H9 (cell line): ENCODE results near the gene RAD51D. TPM values are rescaled to one million over a fixed set of nuclear protein-coding genes. Genes with fewer than 3 reads are reported as not detected.

Source experiments
- DNase-seq: peaks from one replicate; pipeline ENCODE4 v3.0.0-alpha.2; 2017
- H2AFZ ChIP-seq: one replicate; pipeline ENCODE4 v1.6.1; 2013; ENCODE audit warnings: mild to moderate bottlenecking, low read length, control low read depth, moderate library complexity
- H2AK5ac ChIP-seq: 2 replicates; pipeline ENCODE4 v1.6.1; 2013; ENCODE audit warnings: low read length, control low read depth, mixed read lengths; ENCODE audit not compliant: insufficient read length
- H2BK120ac ChIP-seq: one replicate; pipeline ENCODE4 v1.6.1; 2013; ENCODE audit warnings: low read depth, mild to moderate bottlenecking, low read length, control low read depth, inconsistent platforms; ENCODE audit not compliant: poor library complexity, severe bottlenecking
- H2BK12ac ChIP-seq: 2 replicates; pipeline ENCODE4 v1.6.1; 2013; ENCODE audit warnings: low read length, control low read depth, mixed read lengths, low read depth; ENCODE audit not compliant: insufficient read length
- H2BK15ac ChIP-seq: 2 replicates; pipeline ENCODE4 v1.6.1; 2013; ENCODE audit warnings: low read depth, low read length, control low read depth
- H2BK20ac ChIP-seq: one replicate; pipeline ENCODE4 v1.6.1; 2013; ENCODE audit warnings: low read depth, mild to moderate bottlenecking, low read length, control low read depth, inconsistent platforms; ENCODE audit not compliant: poor library complexity, severe bottlenecking
- H2BK5ac ChIP-seq: 2 replicates; pipeline ENCODE4 v1.6.1; 2013; ENCODE audit warnings: low read length, control low read depth, mixed read lengths; ENCODE audit not compliant: insufficient read length
- H3K14ac ChIP-seq: 2 replicates; pipeline ENCODE4 v1.6.1; 2013; ENCODE audit warnings: low read length, control low read depth; ENCODE audit not compliant: insufficient read depth
- H3K18ac ChIP-seq: 2 replicates; pipeline ENCODE4 v1.6.1; 2013; ENCODE audit warnings: low read depth, mild to moderate bottlenecking, mixed read lengths, low read length, control low read depth; ENCODE audit not compliant: insufficient read length
- H3K23ac ChIP-seq: 2 replicates; pipeline ENCODE4 v1.6.1; 2013; ENCODE audit warnings: low read length, control low read depth, mixed read lengths, low read depth; ENCODE audit not compliant: insufficient read length
- H3K23me2 ChIP-seq: 2 replicates; pipeline ENCODE4 v1.6.1; 2013; ENCODE audit warnings: low read depth, mild to moderate bottlenecking, mixed read lengths, low read length, control low read depth; ENCODE audit not compliant: insufficient read length, poor library complexity, severe bottlenecking
- H3K27ac ChIP-seq: 2 replicates; pipeline ENCODE4 v1.5.1; 2013; ENCODE audit warnings: low read length, control low read depth, mixed read lengths, low read depth; ENCODE audit not compliant: insufficient read length
- H3K27me3 ChIP-seq: 2 replicates; pipeline ENCODE4 v1.6.1; 2013; ENCODE audit warnings: low read length, control low read depth, inconsistent platforms; ENCODE audit not compliant: insufficient read depth
- H3K4ac ChIP-seq: 2 replicates; pipeline ENCODE4 v1.6.1; 2013; ENCODE audit warnings: low read depth, mild to moderate bottlenecking, control low read depth, inconsistent platforms, low read length, moderate library complexity
- H3K4me1 ChIP-seq: 2 replicates; pipeline ENCODE4 v1.6.1; 2013; ENCODE audit warnings: low read length, control low read depth, inconsistent platforms; ENCODE audit not compliant: insufficient read depth
- H3K4me2 ChIP-seq: 2 replicates; pipeline ENCODE4 v1.6.1; 2013; ENCODE audit warnings: low read length, control low read depth, mixed read lengths; ENCODE audit not compliant: insufficient read length, insufficient read depth
- H3K56ac ChIP-seq: 2 replicates; pipeline ENCODE4 v1.6.1; 2013; ENCODE audit warnings: low read depth, mild to moderate bottlenecking, mixed read lengths, low read length, control low read depth; ENCODE audit not compliant: insufficient read length
- H3K79me1 ChIP-seq: 2 replicates; pipeline ENCODE4 v1.6.1; 2013; ENCODE audit warnings: low read depth, mild to moderate bottlenecking, moderate library complexity, low read length, control low read depth, inconsistent platforms; ENCODE audit not compliant: insufficient read depth, poor library complexity, severe bottlenecking
- H3K79me2 ChIP-seq: 2 replicates; pipeline ENCODE4 v1.6.1; 2013; ENCODE audit warnings: low read length, control low read depth, inconsistent platforms; ENCODE audit not compliant: insufficient read depth
- H3K9ac ChIP-seq: 2 replicates; pipeline ENCODE4 v1.6.1; 2013; ENCODE audit warnings: low read length, control low read depth, mixed read lengths; ENCODE audit not compliant: insufficient read length; ENCODE audit errors: extremely low read depth
- H3K9me3 ChIP-seq: one replicate; pipeline ENCODE4 v1.6.1; 2013; ENCODE audit warnings: low read depth, low read length, inconsistent platforms; ENCODE audit not compliant: control insufficient read depth
- H3T11ph ChIP-seq: one replicate; pipeline ENCODE4 v1.6.1; 2013; ENCODE audit warnings: mild to moderate bottlenecking, low read length, control low read depth, inconsistent platforms
- H4K20me1 ChIP-seq: one replicate; pipeline ENCODE4 v1.6.1; 2013; ENCODE audit not compliant: control insufficient read depth, insufficient read length, insufficient read depth
- H4K5ac ChIP-seq: 2 replicates; pipeline ENCODE4 v1.6.1; 2013; ENCODE audit warnings: low read depth, mild to moderate bottlenecking, mixed read lengths, low read length, control low read depth; ENCODE audit not compliant: insufficient read length
- H4K8ac ChIP-seq: replicated peaks from 2 replicates; pipeline ENCODE4 v1.6.1; 2013; ENCODE audit warnings: low read length, control low read depth, mixed read lengths, low read depth; ENCODE audit not compliant: insufficient read length
- H4K91ac ChIP-seq: 2 replicates; pipeline ENCODE4 v1.6.1; 2013; ENCODE audit warnings: low read depth, mild to moderate bottlenecking, moderate library complexity, mixed read lengths, low read length, control low read depth; ENCODE audit not compliant: insufficient read length
- H3K27ac Mint-ChIP-seq, 3 experiments: 2 replicates in 2 of 3; 3 replicates in 1 of 3; pipeline ENCODE4 v1.8.0; 2020 to 2021; ENCODE audit warnings: mixed read lengths in 3 of 3, mild to moderate bottlenecking in 1 of 3, moderate library complexity in 1 of 3
- H3K27me3 Mint-ChIP-seq: 2 replicates; pipeline ENCODE4 v1.8.0; 2021; ENCODE audit warnings: low read depth, mild to moderate bottlenecking, moderate library complexity, mixed read lengths
- H3K36me3 Mint-ChIP-seq, 3 experiments: 2 replicates in 2 of 3; 3 replicates in 1 of 3; pipeline ENCODE4 v1.8.0; 2020 to 2021; ENCODE audit warnings: low read depth in 3 of 3, mixed read lengths in 3 of 3; ENCODE audit not compliant: insufficient read depth in 1 of 3
- H3K4me1 Mint-ChIP-seq, 2 experiments: 2 replicates each; pipeline ENCODE4 v1.8.0; 2020; ENCODE audit warnings: mixed read lengths in 2 of 2
- H3K4me3 Mint-ChIP-seq, 2 experiments: 2 replicates in 1 of 2; 3 replicates in 1 of 2; pipeline ENCODE4 v1.8.0; 2020 to 2021; ENCODE audit warnings: mild to moderate bottlenecking in 2 of 2, mixed read lengths in 2 of 2, moderate library complexity in 1 of 2
- H3K9me3 Mint-ChIP-seq, 2 experiments: 2 replicates in 1 of 2; 3 replicates in 1 of 2; pipeline ENCODE4 v1.8.0; 2020; ENCODE audit warnings: mild to moderate bottlenecking in 2 of 2, mixed read lengths in 2 of 2, moderate library complexity in 1 of 2
- WGBS: extraction: QIAGEN DNeasy Blood & Tissue Kit; methylation state at CpG from one replicate; pipeline ENCODE4 v1.1.7; 2013; ENCODE audit warnings: missing lambda C conversion rate, low lambda C conversion rate, mixed read lengths; ENCODE audit not compliant: insufficient read length; ENCODE audit errors: extremely low coverage; 5-methylcytosine and 5-hydroxymethylcytosine counted together
- total RNA-seq: library from RNA; stranded (reverse); gene quantifications from 2 replicates; pipeline ENCODE4 v1.2.1, GENCODE V29; 2021
- TF ChIP-seq, protein P1 (sequence below): fragments of 200-600 bp; sonication (generic); conservative IDR thresholded peaks from 3 replicates; pipeline ENCODE4 v1.8.0; 2021; ENCODE audit warnings: antibody characterized with exemption, mild to moderate bottlenecking

RAD51D gene
- total RNA-seq, 1 experiment from 2014 or later = 15.8 TPM

DNA sequence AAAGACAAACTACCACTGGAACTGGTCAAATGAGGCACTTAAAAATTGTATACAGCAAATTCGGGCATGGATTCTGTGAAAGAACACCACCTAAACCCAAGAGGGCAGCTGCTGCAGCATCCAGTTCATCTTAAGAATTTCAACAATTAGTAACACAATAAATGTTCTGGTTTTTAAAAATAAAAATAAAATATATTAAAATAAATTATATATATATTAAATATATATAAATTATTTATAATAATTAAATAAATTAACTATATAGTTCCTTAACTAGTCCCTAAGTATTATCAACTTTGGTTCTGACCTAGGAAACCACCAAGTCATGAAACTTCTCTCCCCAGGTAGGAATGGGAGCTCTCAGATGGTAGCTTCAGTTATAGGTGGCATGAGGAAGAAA is 42.8 kb downstream of the RAD51D start:
- TF ChIP-seq, protein P1, sequence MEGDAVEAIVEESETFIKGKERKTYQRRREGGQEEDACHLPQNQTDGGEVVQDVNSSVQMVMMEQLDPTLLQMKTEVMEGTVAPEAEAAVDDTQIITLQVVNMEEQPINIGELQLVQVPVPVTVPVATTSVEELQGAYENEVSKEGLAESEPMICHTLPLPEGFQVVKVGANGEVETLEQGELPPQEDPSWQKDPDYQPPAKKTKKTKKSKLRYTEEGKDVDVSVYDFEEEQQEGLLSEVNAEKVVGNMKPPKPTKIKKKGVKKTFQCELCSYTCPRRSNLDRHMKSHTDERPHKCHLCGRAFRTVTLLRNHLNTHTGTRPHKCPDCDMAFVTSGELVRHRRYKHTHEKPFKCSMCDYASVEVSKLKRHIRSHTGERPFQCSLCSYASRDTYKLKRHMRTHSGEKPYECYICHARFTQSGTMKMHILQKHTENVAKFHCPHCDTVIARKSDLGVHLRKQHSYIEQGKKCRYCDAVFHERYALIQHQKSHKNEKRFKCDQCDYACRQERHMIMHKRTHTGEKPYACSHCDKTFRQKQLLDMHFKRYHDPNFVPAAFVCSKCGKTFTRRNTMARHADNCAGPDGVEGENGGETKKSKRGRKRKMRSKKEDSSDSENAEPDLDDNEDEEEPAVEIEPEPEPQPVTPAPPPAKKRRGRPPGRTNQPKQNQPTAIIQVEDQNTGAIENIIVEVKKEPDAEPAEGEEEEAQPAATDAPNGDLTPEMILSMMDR = no peak
- Mint-ChIP-seq H3K27me3 (no peaks in the 10 kb centered on the region), H3K4me1 (peaks cover 21 to 22% of the 10 kb centered on the region in 2 experiments), H3K9me3 (no peaks in the 10 kb centered on the region), H3K27ac (no peak overlapping the region), H3K4me3 (no peak overlapping the region), H3K36me3 (no peaks in the 10 kb centered on the region)
- Histone ChIP-seq H4K5ac (no peak overlapping the region), H3K18ac (no peak overlapping the region), H3K9ac (no peak overlapping the region), H3K79me2 (0 out of 2 replicates have a peak, but pooled peaks cover 2% of the 10 kb centered on the region), H3K23ac (no peak overlapping the region), H3T11ph (no peak overlapping the region), H3K14ac (no peak overlapping the region), H3K27me3 (no peaks in the 10 kb centered on the region), H3K4ac (no peak overlapping the region), H3K79me1 (peaks cover 2% of the 10 kb centered on the region), H2BK120ac (no peak overlapping the region), H3K4me2 (no peak overlapping the region), H4K20me1 (no peaks in the 10 kb centered on the region), H3K56ac (no peak overlapping the region), H4K91ac (no peak overlapping the region), H2BK5ac (no peak overlapping the region), H3K9me3 (no peaks in the 10 kb centered on the region), H4K8ac (no peak overlapping the region), H3K27ac (no peak overlapping the region), H2BK20ac (no peak overlapping the region), H2BK15ac (no peak overlapping the region), H3K23me2 (no peaks in the 10 kb centered on the region), H2AK5ac (no peak overlapping the region), H2AFZ (no peak overlapping the region), H3K4me1 (peaks cover 7% of the 10 kb centered on the region; the same call in 1 of the 2 replicates), H2BK12ac (no peak overlapping the region)
- no CpG with 5 or more reads among the region's 1 CpG for WGBS
- DNase-seq = no peak
